SK-N-SH (cell line): ENCODE results near the gene ITGA8.

Experiments
- CHD2 ChIP-seq: fragments of 150-350 bp; IDR thresholded peaks from 2 replicates; pipeline ENCODE4 v1.6.1; 2018; ENCODE audit warnings: low read length; ENCODE audit not compliant: partially characterized antibody
- CTCF ChIP-seq: fragments of 200-600 bp; sonication (generic); IDR thresholded peaks from 2 replicates; pipeline ENCODE4 v1.6.1; 2017; ENCODE audit warnings: antibody characterized with exemption, mild to moderate bottlenecking, moderate library complexity
- EP300 ChIP-seq, 2 experiments: IDR thresholded peaks; 2 replicates each; pipeline versions ENCODE4 v1.4.0 to v1.6.1; 2012; ENCODE audit warnings: borderline replicate concordance in 1 of 2, low read depth in 1 of 2, low read length in 1 of 2
- FOXJ3 ChIP-seq: sonication (generic); formaldehyde crosslinking; IDR thresholded peaks from 2 replicates; pipeline ENCODE4 v1.5.1; 2020; ENCODE audit warnings: mild to moderate bottlenecking, missing genetic modification reagents
- GABPA ChIP-seq: IDR thresholded peaks from 2 replicates; pipeline ENCODE4 v1.4.0; 2012; ENCODE audit warnings: low read depth, mild to moderate bottlenecking
- NRF1 ChIP-seq: IDR thresholded peaks from 2 replicates; pipeline ENCODE4 v1.6.1; 2012; ENCODE audit warnings: low read depth, mild to moderate bottlenecking, low read length
- POLR2AphosphoS5 ChIP-seq: IDR thresholded peaks from 2 replicates; pipeline ENCODE4 v1.6.1; 2012; ENCODE audit warnings: low read depth, low read length
- RAD21 ChIP-seq: IDR thresholded peaks from 2 replicates; pipeline ENCODE4 v1.6.1; 2012; ENCODE audit warnings: mild to moderate bottlenecking, low read length
- RCOR1 ChIP-seq: fragments of 150-350 bp; IDR thresholded peaks from 2 replicates; pipeline ENCODE4 v1.6.1; 2017; ENCODE audit warnings: antibody characterized with exemption, low read length
- RXRA ChIP-seq: IDR thresholded peaks from 2 replicates; pipeline ENCODE4 v1.4.0; 2012; ENCODE audit warnings: low read depth, mild to moderate bottlenecking, borderline replicate concordance
- SIN3A ChIP-seq: IDR thresholded peaks from 2 replicates; pipeline ENCODE4 v1.6.1; 2012; ENCODE audit warnings: low read depth, mild to moderate bottlenecking, low read length, moderate library complexity, borderline replicate concordance
- TAF1 ChIP-seq: IDR thresholded peaks from 2 replicates; pipeline ENCODE4 v1.6.1; 2012; ENCODE audit warnings: low read depth, mild to moderate bottlenecking, low read length, moderate library complexity, borderline replicate concordance
- TF ChIP-seq, protein P1 (sequence below): IDR thresholded peaks from 2 replicates; pipeline ENCODE4 v1.4.0; 2012; ENCODE audit warnings: low read depth
- TF ChIP-seq, protein P2 (sequence below): fragments of 150-350 bp; IDR thresholded peaks from 2 replicates; pipeline ENCODE4 v1.6.1; 2017; ENCODE audit warnings: antibody characterized with exemption, low read length, low read depth, borderline replicate concordance

GRCh38 chr10:15712883-15713282 lies 6.8 kb downstream of the ITGA8 start:
- TF ChIP-seq GABPA (no peak), FOXJ3 (CRISPR knock-in tag) (no peak), RAD21 (no peak), CTCF (no peak), RCOR1 (no peak), POLR2AphosphoS5 (no peak), TAF1 (no peak), EP300 (IDR thresholded peaks at IDR 0.05; ENCODE audit: borderline replicate concordance in 1 of 2, low read depth in 1 of 2, low read length in 1 of 2) (no peak), NRF1 (no peak), RXRA (no peak), SIN3A (no peak), CHD2 (no peak)
- TF ChIP-seq, protein P1, sequence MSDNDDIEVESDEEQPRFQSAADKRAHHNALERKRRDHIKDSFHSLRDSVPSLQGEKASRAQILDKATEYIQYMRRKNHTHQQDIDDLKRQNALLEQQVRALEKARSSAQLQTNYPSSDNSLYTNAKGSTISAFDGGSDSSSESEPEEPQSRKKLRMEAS: no peak
- TF ChIP-seq, protein P2, sequence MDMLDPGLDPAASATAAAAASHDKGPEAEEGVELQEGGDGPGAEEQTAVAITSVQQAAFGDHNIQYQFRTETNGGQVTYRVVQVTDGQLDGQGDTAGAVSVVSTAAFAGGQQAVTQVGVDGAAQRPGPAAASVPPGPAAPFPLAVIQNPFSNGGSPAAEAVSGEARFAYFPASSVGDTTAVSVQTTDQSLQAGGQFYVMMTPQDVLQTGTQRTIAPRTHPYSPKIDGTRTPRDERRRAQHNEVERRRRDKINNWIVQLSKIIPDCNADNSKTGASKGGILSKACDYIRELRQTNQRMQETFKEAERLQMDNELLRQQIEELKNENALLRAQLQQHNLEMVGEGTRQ: no peak
